Measurements from ENCODE around the gene THUMPD2.

The THUMPD2 gene

GRCh38 chr2:39717067-39717466, 62.0 kb downstream of the THUMPD2 start:
- no peak for DNase-seq (ENCODE audit: low spot score)

GRCh38 chr2:39715822-39716221, 63.2 kb downstream of the THUMPD2 start:
- no peak for DNase-seq (ENCODE audit: low spot score)

GRCh38 chr2:39715095-39715494, 64.0 kb downstream of the THUMPD2 start:
- no peak for DNase-seq (ENCODE audit: low spot score)

GRCh38 chr2:39712953-39713352, 66.1 kb downstream of the THUMPD2 start:
- no peak for DNase-seq (ENCODE audit: low spot score)

- no peak for DNase-seq (ENCODE audit: low spot score)
Observed at GRCh38 chr2:39710807-39711206, 68.3 kb downstream of the THUMPD2 start.

- DNase-seq (ENCODE audit: low spot score) = no peak
Observed at GRCh38 chr2:39708003-39708402, 71.1 kb downstream of the THUMPD2 start.

- no peak for DNase-seq (ENCODE audit: low spot score)
Observed at GRCh38 chr2:39706945-39707344, 72.1 kb downstream of the THUMPD2 start.

- no peak for DNase-seq (ENCODE audit: low spot score)
Observed at GRCh38 chr2:39706312-39706711, 72.7 kb downstream of the THUMPD2 start.

- no peak for DNase-seq (ENCODE audit: low spot score)
Observed at GRCh38 chr2:39705638-39706037, 73.4 kb downstream of the THUMPD2 start.

- no peak for DNase-seq (ENCODE audit: low spot score)
Observed at GRCh38 chr2:39704540-39704939, 74.5 kb downstream of the THUMPD2 start.

- no peak for DNase-seq (ENCODE audit: low spot score)
Observed at GRCh38 chr2:39703181-39703872, 75.7 kb downstream of the THUMPD2 start.

- DNase-seq (ENCODE audit: low spot score) = no peak
Observed at GRCh38 chr2:39701137-39701536, 77.9 kb downstream of the THUMPD2 start.

- no peak for DNase-seq (ENCODE audit: low spot score)
Observed at GRCh38 chr2:39697454-39697853, 81.6 kb downstream of the THUMPD2 start.

GRCh38 chr2:39696838-39697237, 82.2 kb downstream of the THUMPD2 start:
- no peak for DNase-seq (ENCODE audit: low spot score)

- DNase-seq (ENCODE audit: low spot score) = no peak
Observed at GRCh38 chr2:39696101-39696553, 82.9 kb downstream of the THUMPD2 start.

GRCh38 chr2:39693245-39693644, 85.8 kb downstream of the THUMPD2 start:
- no peak for DNase-seq (ENCODE audit: low spot score)

GRCh38 chr2:39689876-39690275, 89.2 kb downstream of the THUMPD2 start:
- no peak for DNase-seq (ENCODE audit: low spot score)

GRCh38 chr2:39689272-39689841, 89.7 kb downstream of the THUMPD2 start:
- no peak for DNase-seq (ENCODE audit: low spot score)

GRCh38 chr2:39688181-39688580, 90.9 kb downstream of the THUMPD2 start:
- DNase-seq (ENCODE audit: low spot score) = no peak

- no peak for DNase-seq (ENCODE audit: low spot score)
Observed at GRCh38 chr2:39686456-39686855, 92.6 kb downstream of the THUMPD2 start.

All from CD4-positive, alpha-beta T cell treated with Interleukin-2 at 100 ng/mL for 4 hours (primary cell).